ENCODE data around the gene SLK.

The SLK gene

DNA sequence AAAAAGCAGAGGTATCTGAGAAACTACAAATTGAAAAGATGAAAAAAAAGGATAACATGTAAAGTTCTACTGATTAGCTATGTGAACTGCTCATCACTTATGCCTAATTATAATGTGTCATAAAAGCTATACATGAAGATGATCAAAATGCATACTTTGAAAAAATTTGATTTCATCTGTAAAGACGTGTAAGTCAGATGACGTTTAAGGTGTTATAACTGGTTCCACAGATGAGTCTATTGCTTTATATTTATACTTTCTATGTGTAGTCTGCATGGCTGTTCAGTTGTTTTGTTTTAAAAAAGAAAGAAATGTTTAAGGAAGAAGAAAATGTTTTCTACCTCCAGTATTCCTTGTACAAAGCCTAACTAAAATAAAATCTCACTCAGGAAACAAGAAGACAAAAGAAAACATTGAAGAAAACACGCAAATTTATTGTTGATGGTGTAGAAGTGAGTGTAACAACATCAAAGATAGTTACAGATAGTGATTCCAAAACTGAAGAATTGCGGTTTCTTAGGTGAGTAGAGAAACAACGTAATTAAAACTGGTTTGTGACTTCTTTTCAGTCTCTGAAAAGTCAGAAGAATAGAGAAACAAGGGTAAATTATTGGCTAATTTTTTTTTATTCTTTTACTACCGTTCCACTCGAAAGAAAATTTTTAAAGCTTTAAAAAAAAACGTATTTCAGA is 38.4 kb downstream of the SLK start:
- DNase-seq, result no peak
- Histone ChIP-seq H3K4me2 (ENCODE audit: low read depth, low read length) (no peak overlapping the region), H3K9me2 (replicated peaks; ENCODE audit: insufficient read depth, low read length) (no peaks in the 10 kb centered on the region), H4K20me1 (ENCODE audit: insufficient read depth, low read length) (no peaks in the 10 kb centered on the region), H3K27ac (ENCODE audit: low read length) (no peak overlapping the region), H3F3A (ENCODE audit: insufficient read depth, low read length) (no peaks in the 10 kb centered on the region), H3K4me3 (ENCODE audit: low read length) (no peak overlapping the region), H3K79me2 (ENCODE audit: low read length) (no peaks in the 10 kb centered on the region), H3K27me3 (replicated peaks; ENCODE audit: insufficient read depth, low read length) (no peaks in the 10 kb centered on the region), H3K9ac (ENCODE audit: low read length) (no peak overlapping the region), H3K36me3 (replicated peaks; ENCODE audit: insufficient read depth, low read length) (no peaks in the 10 kb centered on the region; the same call in 1 of the 2 replicates), H2AFZ (ENCODE audit: low read length) (no peak overlapping the region), H3K9me3 (replicated peaks; ENCODE audit: insufficient read depth, low read length) (no peaks in the 10 kb centered on the region), H3K4me1 (ENCODE audit: low read length) (no peaks in the 10 kb centered on the region)
- no peak for TF ChIP-seq EZH2phosphoT487 (IDR thresholded peaks at IDR 0.05; ENCODE audit: low read length)
- TF ChIP-seq EZH2 (optimal IDR thresholded peaks at IDR 0.05; ENCODE audit: low read depth, low read length), result no peak
- TF ChIP-seq, protein P1, sequence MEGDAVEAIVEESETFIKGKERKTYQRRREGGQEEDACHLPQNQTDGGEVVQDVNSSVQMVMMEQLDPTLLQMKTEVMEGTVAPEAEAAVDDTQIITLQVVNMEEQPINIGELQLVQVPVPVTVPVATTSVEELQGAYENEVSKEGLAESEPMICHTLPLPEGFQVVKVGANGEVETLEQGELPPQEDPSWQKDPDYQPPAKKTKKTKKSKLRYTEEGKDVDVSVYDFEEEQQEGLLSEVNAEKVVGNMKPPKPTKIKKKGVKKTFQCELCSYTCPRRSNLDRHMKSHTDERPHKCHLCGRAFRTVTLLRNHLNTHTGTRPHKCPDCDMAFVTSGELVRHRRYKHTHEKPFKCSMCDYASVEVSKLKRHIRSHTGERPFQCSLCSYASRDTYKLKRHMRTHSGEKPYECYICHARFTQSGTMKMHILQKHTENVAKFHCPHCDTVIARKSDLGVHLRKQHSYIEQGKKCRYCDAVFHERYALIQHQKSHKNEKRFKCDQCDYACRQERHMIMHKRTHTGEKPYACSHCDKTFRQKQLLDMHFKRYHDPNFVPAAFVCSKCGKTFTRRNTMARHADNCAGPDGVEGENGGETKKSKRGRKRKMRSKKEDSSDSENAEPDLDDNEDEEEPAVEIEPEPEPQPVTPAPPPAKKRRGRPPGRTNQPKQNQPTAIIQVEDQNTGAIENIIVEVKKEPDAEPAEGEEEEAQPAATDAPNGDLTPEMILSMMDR (IDR thresholded peaks at IDR 0.05; ENCODE audit: low read length), result no peak

DNA sequence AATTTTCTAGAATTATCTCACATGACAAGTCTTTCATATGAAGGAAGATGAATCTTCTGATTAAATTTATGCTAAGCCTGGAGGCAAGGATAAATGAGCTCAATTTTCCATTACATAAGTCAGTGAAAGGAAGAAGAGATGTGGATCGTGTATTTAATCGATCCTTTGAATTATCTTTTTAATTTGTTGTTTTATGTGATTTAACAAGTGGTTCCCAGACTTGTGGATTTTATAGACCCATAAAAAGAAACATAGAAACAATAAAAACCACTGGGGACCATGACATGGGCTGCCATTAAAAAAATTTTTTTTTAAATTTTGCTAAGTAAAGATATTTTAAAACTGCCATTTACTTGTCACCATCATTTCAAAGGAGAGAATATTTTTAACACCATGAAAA is 45.0 kb downstream of the SLK start:
- TF ChIP-seq EZH2phosphoT487 (IDR thresholded peaks at IDR 0.05; ENCODE audit: low read length) (no peak), EZH2 (optimal IDR thresholded peaks at IDR 0.05; ENCODE audit: low read depth, low read length) (no peak)
- TF ChIP-seq, protein P1 (IDR thresholded peaks at IDR 0.05; ENCODE audit: low read length), result no peak
- Histone ChIP-seq H3K9ac (ENCODE audit: low read length) (no peak overlapping the region), H3K4me1 (ENCODE audit: low read length) (no peaks in the 10 kb centered on the region), H3F3A (ENCODE audit: insufficient read depth, low read length) (no peaks in the 10 kb centered on the region), H3K79me2 (ENCODE audit: low read length) (no peaks in the 10 kb centered on the region), H3K9me2 (replicated peaks; ENCODE audit: insufficient read depth, low read length) (no peaks in the 10 kb centered on the region), H3K36me3 (replicated peaks; ENCODE audit: insufficient read depth, low read length) (no peaks in the 10 kb centered on the region; the same call in 1 of the 2 replicates), H2AFZ (ENCODE audit: low read length) (no peak overlapping the region), H3K4me2 (ENCODE audit: low read depth, low read length) (no peak overlapping the region), H3K27ac (ENCODE audit: low read length) (no peak overlapping the region), H3K4me3 (ENCODE audit: low read length) (no peak overlapping the region), H4K20me1 (ENCODE audit: insufficient read depth, low read length) (no peaks in the 10 kb centered on the region), H3K9me3 (replicated peaks; ENCODE audit: insufficient read depth, low read length) (no peaks in the 10 kb centered on the region), H3K27me3 (replicated peaks; ENCODE audit: insufficient read depth, low read length) (no peaks in the 10 kb centered on the region)
- no peak for DNase-seq

DNA sequence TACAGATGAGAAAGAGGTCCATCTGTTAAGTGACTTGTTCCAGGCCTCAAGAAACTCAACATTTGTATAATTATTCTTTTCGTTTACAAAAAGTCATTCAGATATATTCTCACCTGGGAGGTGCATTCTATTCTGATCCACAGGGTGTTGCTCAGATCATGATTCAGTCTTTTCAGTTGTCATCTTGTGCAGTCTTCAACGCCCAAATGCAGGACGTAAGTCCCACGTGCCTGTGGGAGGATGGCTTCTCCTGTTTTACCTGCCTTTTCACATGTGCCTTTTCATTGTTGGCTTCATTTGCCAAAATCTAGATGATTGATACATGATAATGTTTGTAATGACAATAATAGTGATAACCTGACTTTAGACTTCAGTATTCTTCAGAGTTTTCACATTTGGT is 46.5 kb downstream of the SLK start:
- H3K4me1 ChIP-seq (ENCODE audit: low read length), result no peaks in the 10 kb centered on the region
- no peaks in the 10 kb centered on the region for H3K36me3 ChIP-seq (replicated peaks; ENCODE audit: insufficient read depth, low read length)
- no peak overlapping the region for H2AFZ ChIP-seq (ENCODE audit: low read length)
- H3K4me3 ChIP-seq (ENCODE audit: low read length), result no peak overlapping the region
- H3K27me3 ChIP-seq (replicated peaks; ENCODE audit: insufficient read depth, low read length), result no peaks in the 10 kb centered on the region
- no peak overlapping the region for H3K27ac ChIP-seq (ENCODE audit: low read length)
- H3K79me2 ChIP-seq (ENCODE audit: low read length), result no peaks in the 10 kb centered on the region
- H3K9ac ChIP-seq (ENCODE audit: low read length), result no peak overlapping the region
- H3K9me3 ChIP-seq (replicated peaks; ENCODE audit: insufficient read depth, low read length), result no peaks in the 10 kb centered on the region
- no peaks in the 10 kb centered on the region for H3K9me2 ChIP-seq (replicated peaks; ENCODE audit: insufficient read depth, low read length)
- TF ChIP-seq EZH2phosphoT487 (IDR thresholded peaks at IDR 0.05; ENCODE audit: low read length) (no peak), EZH2 (optimal IDR thresholded peaks at IDR 0.05; ENCODE audit: low read depth, low read length) (no peak)
- TF ChIP-seq, protein P1 (IDR thresholded peaks at IDR 0.05; ENCODE audit: low read length), result no peak
- H4K20me1 ChIP-seq (ENCODE audit: insufficient read depth, low read length), result no peaks in the 10 kb centered on the region
- H3K4me2 ChIP-seq (ENCODE audit: low read depth, low read length), result no peak overlapping the region
- no peak for DNase-seq
- no peaks in the 10 kb centered on the region for H3F3A ChIP-seq (ENCODE audit: insufficient read depth, low read length)
